ENCODE data around the gene ZNF41.

DNA sequence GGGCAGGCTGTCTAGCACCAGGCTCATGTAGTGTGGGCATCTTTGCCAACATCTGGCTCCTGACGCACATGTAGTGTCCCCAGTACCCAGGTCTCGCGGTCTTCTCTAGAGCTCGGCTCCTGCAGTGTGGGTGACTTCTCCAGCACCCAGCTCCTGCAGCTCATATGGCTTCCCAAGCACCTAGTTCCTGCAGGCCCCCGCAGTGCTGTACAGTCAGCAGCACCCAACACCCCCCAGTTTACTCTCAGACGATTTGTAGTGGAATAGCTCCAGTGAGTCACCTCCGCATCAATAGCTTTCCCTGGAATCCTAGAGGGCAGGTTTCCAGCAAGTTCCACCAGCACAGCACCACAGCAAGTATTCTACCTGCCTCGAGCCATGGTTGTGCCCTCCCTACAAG is 30.9 kb downstream of the ZNF41 start:
- TF ChIP-seq POLR2AphosphoS5 (IDR thresholded peaks at IDR 0.05; ENCODE audit: low read depth, low read length): no peak
- TF ChIP-seq, protein P1, sequence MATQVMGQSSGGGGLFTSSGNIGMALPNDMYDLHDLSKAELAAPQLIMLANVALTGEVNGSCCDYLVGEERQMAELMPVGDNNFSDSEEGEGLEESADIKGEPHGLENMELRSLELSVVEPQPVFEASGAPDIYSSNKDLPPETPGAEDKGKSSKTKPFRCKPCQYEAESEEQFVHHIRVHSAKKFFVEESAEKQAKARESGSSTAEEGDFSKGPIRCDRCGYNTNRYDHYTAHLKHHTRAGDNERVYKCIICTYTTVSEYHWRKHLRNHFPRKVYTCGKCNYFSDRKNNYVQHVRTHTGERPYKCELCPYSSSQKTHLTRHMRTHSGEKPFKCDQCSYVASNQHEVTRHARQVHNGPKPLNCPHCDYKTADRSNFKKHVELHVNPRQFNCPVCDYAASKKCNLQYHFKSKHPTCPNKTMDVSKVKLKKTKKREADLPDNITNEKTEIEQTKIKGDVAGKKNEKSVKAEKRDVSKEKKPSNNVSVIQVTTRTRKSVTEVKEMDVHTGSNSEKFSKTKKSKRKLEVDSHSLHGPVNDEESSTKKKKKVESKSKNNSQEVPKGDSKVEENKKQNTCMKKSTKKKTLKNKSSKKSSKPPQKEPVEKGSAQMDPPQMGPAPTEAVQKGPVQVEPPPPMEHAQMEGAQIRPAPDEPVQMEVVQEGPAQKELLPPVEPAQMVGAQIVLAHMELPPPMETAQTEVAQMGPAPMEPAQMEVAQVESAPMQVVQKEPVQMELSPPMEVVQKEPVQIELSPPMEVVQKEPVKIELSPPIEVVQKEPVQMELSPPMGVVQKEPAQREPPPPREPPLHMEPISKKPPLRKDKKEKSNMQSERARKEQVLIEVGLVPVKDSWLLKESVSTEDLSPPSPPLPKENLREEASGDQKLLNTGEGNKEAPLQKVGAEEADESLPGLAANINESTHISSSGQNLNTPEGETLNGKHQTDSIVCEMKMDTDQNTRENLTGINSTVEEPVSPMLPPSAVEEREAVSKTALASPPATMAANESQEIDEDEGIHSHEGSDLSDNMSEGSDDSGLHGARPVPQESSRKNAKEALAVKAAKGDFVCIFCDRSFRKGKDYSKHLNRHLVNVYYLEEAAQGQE (IDR thresholded peaks at IDR 0.05; ENCODE audit: insufficient read depth in 1 of 2, low read depth in 2 of 2, low read length in 2 of 2): no peak
- no peak for TF ChIP-seq SIN3A (IDR thresholded peaks at IDR 0.05; ENCODE audit: borderline replicate concordance, insufficient read depth, low read length)
- no peak for TF ChIP-seq TAF1 (IDR thresholded peaks at IDR 0.05; ENCODE audit: borderline replicate concordance, insufficient read depth, low read length)
